Measurements from ENCODE around the gene TAS2R3.

Gene TAS2R3

DNA sequence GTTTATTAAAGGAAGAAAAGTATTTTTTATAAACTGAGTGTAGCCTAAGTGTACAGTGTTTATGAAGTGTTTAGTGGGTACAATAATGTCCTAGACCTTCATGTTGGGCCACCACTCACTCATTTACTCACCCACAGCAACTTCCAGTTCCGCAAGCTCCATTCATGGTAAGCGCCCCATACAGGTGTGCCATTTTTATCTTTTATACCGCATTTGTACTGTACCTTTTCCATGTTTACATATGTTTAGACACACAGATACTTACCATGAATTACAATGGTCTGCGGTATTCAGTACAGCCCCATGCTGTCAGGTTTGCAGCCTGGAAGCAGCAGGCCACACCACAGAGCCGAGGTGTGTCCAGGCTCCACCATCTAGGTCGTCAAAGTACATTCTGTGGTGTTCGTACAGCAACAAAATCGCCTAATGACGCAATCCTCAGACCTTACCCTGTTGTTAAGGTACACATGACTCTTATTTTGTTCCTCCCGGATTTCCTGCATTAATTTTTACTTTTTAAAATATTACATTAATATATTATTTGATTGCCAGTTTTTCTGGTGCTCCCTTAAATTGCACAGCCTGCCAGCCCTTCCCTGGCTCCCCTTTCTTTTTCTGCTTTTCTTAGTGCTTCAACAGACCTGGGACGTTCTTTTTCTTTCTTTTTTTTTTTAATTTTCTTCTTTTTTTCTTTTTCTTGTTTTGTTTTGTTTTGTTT lies 26.6 kb upstream of the TAS2R3 start:
- Histone ChIP-seq H3K14ac (ENCODE audit: low read length in 2 of 2) (no peak overlapping the region), H3K4ac (ENCODE audit: low read depth in 1 of 2, low read length in 2 of 2) (no peak overlapping the region), H3K27ac (ENCODE audit: low read length, poor library complexity, severe bottlenecking) (peak overlapping the region; percentile 84), H3K79me1 (replicated peaks; ENCODE audit: low read length, poor library complexity, severe bottlenecking) (peaks cover 11% of the 10 kb centered on the region), H4K91ac (ENCODE audit: low read length) (peak overlapping the region; percentile 7), H2BK15ac (ENCODE audit: low read depth, poor library complexity, severe bottlenecking) (no peak overlapping the region), H4K8ac (ENCODE audit: low read length) (peak overlapping the region; percentile 100), H2BK120ac (ENCODE audit: low read depth, low read length) (peak overlapping the region; percentile 67), H3K36me3 (ENCODE audit: control insufficient read depth in 1 of 2, insufficient read depth in 2 of 2, low read depth in 1 of 2, low read length in 2 of 2) (peaks cover 4 to 30% of the 10 kb centered on the region in 2 experiments), H3K23ac (ENCODE audit: low read length in 2 of 2) (no peak overlapping the region), H2BK12ac (ENCODE audit: low read length in 2 of 2) (no peak overlapping the region), H2AFZ (ENCODE audit: low read depth, low read length) (peak overlapping the region; percentile 80), H3K9ac (ENCODE audit: low read length) (peak overlapping the region; percentile 97), H3K27me3 (ENCODE audit: control insufficient read depth in 1 of 2, insufficient read depth in 1 of 2, low read length in 2 of 2) (no peaks in the 10 kb centered on the region), H2BK5ac (ENCODE audit: low read depth, low read length, poor library complexity, severe bottlenecking) (no peak overlapping the region), H3K4me3 (ENCODE audit: insufficient read depth in 1 of 2, low read depth in 1 of 2, low read length in 2 of 2) (peak overlapping the region; percentile 65 to 91), H3K4me2 (ENCODE audit: low read length, poor library complexity, severe bottlenecking) (peak overlapping the region; percentile 71), H3K18ac (ENCODE audit: low read depth in 1 of 2, low read length in 2 of 2) (no peak overlapping the region), H3K9me3 (ENCODE audit: control insufficient read depth, low read length) (no peaks in the 10 kb centered on the region), H3K4me1 (ENCODE audit: control insufficient read depth, insufficient read depth, low read depth, low read length) (peaks cover 7% of the 10 kb centered on the region), H2AK5ac (ENCODE audit: low read length, severe bottlenecking) (no peak overlapping the region)
- DNase-seq: peak; percentile 2
- 94% methylated on average over 10 of the region's 11 CpGs for WGBS

DNA sequence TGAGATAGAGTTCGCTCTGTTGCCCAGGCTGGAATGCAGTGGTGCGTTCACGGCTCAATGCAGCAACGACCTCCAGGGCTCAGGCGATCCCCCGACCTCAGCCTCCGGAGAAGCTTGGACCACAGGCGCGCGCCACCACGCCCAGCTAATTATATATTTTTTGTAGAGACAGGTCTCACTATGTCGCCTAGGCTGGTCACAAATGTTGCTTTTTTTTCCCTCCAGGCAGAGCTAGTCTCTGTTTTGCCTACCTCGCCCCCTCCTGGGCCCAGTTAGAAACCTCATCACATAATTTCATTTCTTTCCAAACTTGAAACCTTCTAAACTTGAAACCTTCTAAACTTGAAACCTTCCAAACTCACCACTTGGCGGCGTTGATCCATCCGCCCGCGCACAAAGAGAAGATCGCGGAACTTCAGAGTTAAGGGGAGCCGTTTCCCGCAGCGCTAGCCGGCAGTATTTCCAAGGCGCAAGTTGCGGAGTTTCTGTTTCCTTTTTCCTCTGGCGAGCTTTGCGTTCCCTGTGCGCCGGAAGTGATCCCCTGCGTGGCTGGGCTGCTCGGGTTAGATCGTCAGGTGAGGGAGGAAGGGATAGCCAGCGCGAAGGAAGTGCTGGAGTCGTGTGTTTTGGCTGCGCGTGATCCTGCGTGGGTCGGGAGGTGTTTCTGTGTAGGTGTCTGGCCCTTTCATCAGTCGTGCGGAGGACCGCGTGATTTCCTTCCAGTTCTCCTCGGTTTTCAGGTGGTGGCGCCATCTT lies 25.9 kb upstream of the TAS2R3 start, which contains the start of gene SSBP1:
TSS of gene SSBP1 (plus strand) at position 523 of the 756 bp plus-strand sequence. CDS start 809 bp downstream, outside the sequence.
- H3K36me3 ChIP-seq (ENCODE audit: control insufficient read depth in 1 of 2, insufficient read depth in 2 of 2, low read depth in 1 of 2, low read length in 2 of 2): peaks cover 8 to 37% of the 10 kb centered on the region in 2 experiments
- peak within 1 kb of the TSS; percentile 47 to 49 for H3K4ac ChIP-seq (ENCODE audit: low read depth in 1 of 2, low read length in 2 of 2)
- H2BK5ac ChIP-seq (ENCODE audit: low read depth, low read length, poor library complexity, severe bottlenecking): no peak within 1 kb of the TSS
- no peak within 1 kb of the TSS for H2BK15ac ChIP-seq (ENCODE audit: low read depth, poor library complexity, severe bottlenecking)
- peak within 1 kb of the TSS; percentile 67 for H2BK120ac ChIP-seq (ENCODE audit: low read depth, low read length)
- H2BK12ac ChIP-seq (ENCODE audit: low read length in 2 of 2): no peak within 1 kb of the TSS
- no peak within 1 kb of the TSS for H3K14ac ChIP-seq (ENCODE audit: low read length in 2 of 2)
- no peak within 1 kb of the TSS for H3K23ac ChIP-seq (ENCODE audit: low read length in 2 of 2)
- H3K9me3 ChIP-seq (ENCODE audit: control insufficient read depth, low read length): no peaks in the 10 kb centered on the region
- H2AFZ ChIP-seq (ENCODE audit: low read depth, low read length): peak within 1 kb of the TSS; percentile 95
- peak within 1 kb of the TSS; percentile 91 for H3K4me3 ChIP-seq (ENCODE audit: insufficient read depth in 1 of 2, low read depth in 1 of 2, low read length in 2 of 2)
- H4K8ac ChIP-seq (ENCODE audit: low read length): peak within 1 kb of the TSS; percentile 100
- H4K91ac ChIP-seq (ENCODE audit: low read length): peak within 1 kb of the TSS; percentile 95
- peak within 1 kb of the TSS; percentile 97 for H3K9ac ChIP-seq (ENCODE audit: low read length)
- no peaks in the 10 kb centered on the region for H3K27me3 ChIP-seq (ENCODE audit: control insufficient read depth in 1 of 2, insufficient read depth in 1 of 2, low read length in 2 of 2)
- DNase-seq: peak; percentile 97
- peak within 1 kb of the TSS; percentile 85 for H3K27ac ChIP-seq (ENCODE audit: low read length, poor library complexity, severe bottlenecking)
- H3K4me2 ChIP-seq (ENCODE audit: low read length, poor library complexity, severe bottlenecking): peak within 1 kb of the TSS; percentile 74
- H3K79me1 ChIP-seq (replicated peaks; ENCODE audit: low read length, poor library complexity, severe bottlenecking): peaks cover 11% of the 10 kb centered on the region
- WGBS: 8% methylated on average over 41 of the region's 46 CpGs
- peak within 1 kb of the TSS; percentile 77 to 90 for H3K18ac ChIP-seq (ENCODE audit: low read depth in 1 of 2, low read length in 2 of 2)
- H2AK5ac ChIP-seq (ENCODE audit: low read length, severe bottlenecking): no peak within 1 kb of the TSS
- peaks cover 7% of the 10 kb centered on the region for H3K4me1 ChIP-seq (ENCODE audit: control insufficient read depth, insufficient read depth, low read depth, low read length)

DNA sequence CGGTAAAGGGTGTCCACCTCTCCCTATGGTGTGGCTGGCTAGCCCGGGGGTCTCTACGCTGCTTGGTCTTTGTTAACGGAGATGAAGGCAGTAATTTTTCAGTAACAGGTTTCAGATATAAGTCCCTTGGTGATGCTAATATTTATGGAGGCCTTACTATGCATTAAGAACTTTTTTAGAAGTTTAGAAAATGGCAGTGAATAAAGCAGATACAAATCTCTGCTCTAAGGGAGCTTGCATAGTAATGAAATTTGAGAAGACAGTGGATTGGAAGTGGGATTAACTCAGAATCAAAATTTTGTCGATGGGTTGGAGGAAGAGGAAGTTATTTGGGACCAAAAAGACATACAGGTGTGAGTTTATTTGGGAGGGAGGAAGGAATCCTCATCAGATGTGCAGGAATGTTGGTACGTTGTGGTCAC lies 25.3 kb upstream of the TAS2R3 start:
- peak overlapping the region in 1 of 2 experiments; percentile 25 for H3K18ac ChIP-seq (ENCODE audit: low read depth in 1 of 2, low read length in 2 of 2)
- peak overlapping the region; percentile 33 to 49 for H3K4ac ChIP-seq (ENCODE audit: low read depth in 1 of 2, low read length in 2 of 2)
- H2AFZ ChIP-seq (ENCODE audit: low read depth, low read length): no peak overlapping the region
- peaks cover 9 to 43% of the 10 kb centered on the region in 2 experiments for H3K36me3 ChIP-seq (ENCODE audit: control insufficient read depth in 1 of 2, insufficient read depth in 2 of 2, low read depth in 1 of 2, low read length in 2 of 2)
- H2BK120ac ChIP-seq (ENCODE audit: low read depth, low read length): no peak overlapping the region
- H3K9me3 ChIP-seq (ENCODE audit: control insufficient read depth, low read length): no peaks in the 10 kb centered on the region
- peaks cover 16% of the 10 kb centered on the region for H3K79me1 ChIP-seq (replicated peaks; ENCODE audit: low read length, poor library complexity, severe bottlenecking)
- no peaks in the 10 kb centered on the region for H3K27me3 ChIP-seq (ENCODE audit: control insufficient read depth in 1 of 2, insufficient read depth in 1 of 2, low read length in 2 of 2)
- H4K91ac ChIP-seq (ENCODE audit: low read length): peak overlapping the region; percentile 48
- H2BK15ac ChIP-seq (ENCODE audit: low read depth, poor library complexity, severe bottlenecking): no peak overlapping the region
- peak overlapping the region; percentile 97 for H3K9ac ChIP-seq (ENCODE audit: low read length)
- peak overlapping the region; percentile 85 for H3K27ac ChIP-seq (ENCODE audit: low read length, poor library complexity, severe bottlenecking)
- peak overlapping the region; percentile 91 for H3K4me3 ChIP-seq (ENCODE audit: insufficient read depth in 1 of 2, low read depth in 1 of 2, low read length in 2 of 2)
- peak overlapping the region; percentile 67 for H3K4me2 ChIP-seq (ENCODE audit: low read length, poor library complexity, severe bottlenecking)
- no peak overlapping the region for H3K14ac ChIP-seq (ENCODE audit: low read length in 2 of 2)
- H3K4me1 ChIP-seq (ENCODE audit: control insufficient read depth, insufficient read depth, low read depth, low read length): peaks cover 7% of the 10 kb centered on the region
- H2BK12ac ChIP-seq (ENCODE audit: low read length in 2 of 2): no peak overlapping the region
- H3K23ac ChIP-seq (ENCODE audit: low read length in 2 of 2): no peak overlapping the region
- WGBS: 3% methylated on average over 6 of the region's 6 CpGs
- H2BK5ac ChIP-seq (ENCODE audit: low read depth, low read length, poor library complexity, severe bottlenecking): no peak overlapping the region
- DNase-seq: no peak
- H4K8ac ChIP-seq (ENCODE audit: low read length): peak overlapping the region; percentile 98
- no peak overlapping the region for H2AK5ac ChIP-seq (ENCODE audit: low read length, severe bottlenecking)

DNA sequence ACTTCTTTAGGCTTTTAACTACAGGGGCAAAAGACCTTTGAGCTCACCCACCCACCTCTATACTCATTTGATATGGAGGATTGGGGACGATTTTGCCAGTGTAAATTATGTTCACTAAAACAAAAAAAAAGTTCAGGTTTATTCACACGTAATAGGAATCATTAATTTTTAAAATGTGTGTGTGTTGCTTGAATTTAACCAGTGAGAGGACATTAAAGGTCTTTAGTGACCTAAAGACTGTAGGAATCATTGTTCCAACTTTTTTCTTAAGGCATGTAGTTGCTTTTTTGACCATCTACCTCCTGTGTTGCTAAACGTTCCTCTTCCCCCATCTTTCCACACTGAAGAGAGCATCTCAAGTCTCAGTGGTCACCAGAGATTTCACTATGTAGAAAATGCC lies 24.6 kb upstream of the TAS2R3 start:
- peak overlapping the region; percentile 63 for H2AK5ac ChIP-seq (ENCODE audit: low read length, severe bottlenecking)
- H3K23ac ChIP-seq (ENCODE audit: low read length in 2 of 2): no peak overlapping the region

More for the DNA sequence above, 24.6 kb upstream of the TAS2R3 start:
- H3K14ac ChIP-seq (ENCODE audit: low read length in 2 of 2): no peak overlapping the region
- no peak for DNase-seq
- H4K91ac ChIP-seq (ENCODE audit: low read length): no peak overlapping the region
- H3K9me3 ChIP-seq (ENCODE audit: control insufficient read depth, low read length): no peaks in the 10 kb centered on the region
- H3K4me3 ChIP-seq (ENCODE audit: insufficient read depth in 1 of 2, low read depth in 1 of 2, low read length in 2 of 2): peak overlapping the region in 1 of 2 experiments; percentile 91
- H2BK5ac ChIP-seq (ENCODE audit: low read depth, low read length, poor library complexity, severe bottlenecking): no peak overlapping the region
- H3K18ac ChIP-seq (ENCODE audit: low read depth in 1 of 2, low read length in 2 of 2): no peak overlapping the region
- H2BK120ac ChIP-seq (ENCODE audit: low read depth, low read length): no peak overlapping the region
- 96% methylated on average over 2 of the region's 3 CpGs for WGBS
- H3K4me1 ChIP-seq (ENCODE audit: control insufficient read depth, insufficient read depth, low read depth, low read length): peaks cover 7% of the 10 kb centered on the region
- H2BK12ac ChIP-seq (ENCODE audit: low read length in 2 of 2): no peak overlapping the region
- H3K79me1 ChIP-seq (replicated peaks; ENCODE audit: low read length, poor library complexity, severe bottlenecking): peaks cover 18% of the 10 kb centered on the region
- no peak overlapping the region for H3K4ac ChIP-seq (ENCODE audit: low read depth in 1 of 2, low read length in 2 of 2)
- H3K27me3 ChIP-seq (ENCODE audit: control insufficient read depth in 1 of 2, insufficient read depth in 1 of 2, low read length in 2 of 2): no peaks in the 10 kb centered on the region
- peak overlapping the region; percentile 97 for H3K9ac ChIP-seq (ENCODE audit: low read length)
- H3K36me3 ChIP-seq (ENCODE audit: control insufficient read depth in 1 of 2, insufficient read depth in 2 of 2, low read depth in 1 of 2, low read length in 2 of 2): peaks cover 12 to 49% of the 10 kb centered on the region in 2 experiments
- no peak overlapping the region for H3K27ac ChIP-seq (ENCODE audit: low read length, poor library complexity, severe bottlenecking)
- H3K4me2 ChIP-seq (ENCODE audit: low read length, poor library complexity, severe bottlenecking): peak overlapping the region; percentile 74
- H2BK15ac ChIP-seq (ENCODE audit: low read depth, poor library complexity, severe bottlenecking): no peak overlapping the region
- H4K8ac ChIP-seq (ENCODE audit: low read length): no peak overlapping the region
- H2AFZ ChIP-seq (ENCODE audit: low read depth, low read length): no peak overlapping the region

All from mesenchymal stem cell (in vitro differentiated cells and primary cell).